Inflammatory macrophage treated with lipopolysaccharide for 4 hours (primary cell): ENCODE data around the gene TRAK1.
A peak's percentile ranks its signal among the peaks of the same experiment; 100 is the strongest.
"Not testable (repeated sequence)": the region's sequence is repeated elsewhere in the genome, so short reads cannot be mapped to it uniquely, and the experiment has no call there.

Source experiments
- DNase-seq: peaks from one replicate; pipeline ENCODE4 v3.0.0-alpha.2; 2020

Gene TRAK1, protein sequence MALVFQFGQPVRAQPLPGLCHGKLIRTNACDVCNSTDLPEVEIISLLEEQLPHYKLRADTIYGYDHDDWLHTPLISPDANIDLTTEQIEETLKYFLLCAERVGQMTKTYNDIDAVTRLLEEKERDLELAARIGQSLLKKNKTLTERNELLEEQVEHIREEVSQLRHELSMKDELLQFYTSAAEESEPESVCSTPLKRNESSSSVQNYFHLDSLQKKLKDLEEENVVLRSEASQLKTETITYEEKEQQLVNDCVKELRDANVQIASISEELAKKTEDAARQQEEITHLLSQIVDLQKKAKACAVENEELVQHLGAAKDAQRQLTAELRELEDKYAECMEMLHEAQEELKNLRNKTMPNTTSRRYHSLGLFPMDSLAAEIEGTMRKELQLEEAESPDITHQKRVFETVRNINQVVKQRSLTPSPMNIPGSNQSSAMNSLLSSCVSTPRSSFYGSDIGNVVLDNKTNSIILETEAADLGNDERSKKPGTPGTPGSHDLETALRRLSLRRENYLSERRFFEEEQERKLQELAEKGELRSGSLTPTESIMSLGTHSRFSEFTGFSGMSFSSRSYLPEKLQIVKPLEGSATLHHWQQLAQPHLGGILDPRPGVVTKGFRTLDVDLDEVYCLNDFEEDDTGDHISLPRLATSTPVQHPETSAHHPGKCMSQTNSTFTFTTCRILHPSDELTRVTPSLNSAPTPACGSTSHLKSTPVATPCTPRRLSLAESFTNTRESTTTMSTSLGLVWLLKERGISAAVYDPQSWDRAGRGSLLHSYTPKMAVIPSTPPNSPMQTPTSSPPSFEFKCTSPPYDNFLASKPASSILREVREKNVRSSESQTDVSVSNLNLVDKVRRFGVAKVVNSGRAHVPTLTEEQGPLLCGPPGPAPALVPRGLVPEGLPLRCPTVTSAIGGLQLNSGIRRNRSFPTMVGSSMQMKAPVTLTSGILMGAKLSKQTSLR

GRCh38 chr3:42090973-42091731, at the start of gene TRAK1:
Gene TRAK1 (plus strand): TSS chr3:42091357. CDS start chr3:42091470, 113 bp downstream.
- DNase-seq: no peak

DNA sequence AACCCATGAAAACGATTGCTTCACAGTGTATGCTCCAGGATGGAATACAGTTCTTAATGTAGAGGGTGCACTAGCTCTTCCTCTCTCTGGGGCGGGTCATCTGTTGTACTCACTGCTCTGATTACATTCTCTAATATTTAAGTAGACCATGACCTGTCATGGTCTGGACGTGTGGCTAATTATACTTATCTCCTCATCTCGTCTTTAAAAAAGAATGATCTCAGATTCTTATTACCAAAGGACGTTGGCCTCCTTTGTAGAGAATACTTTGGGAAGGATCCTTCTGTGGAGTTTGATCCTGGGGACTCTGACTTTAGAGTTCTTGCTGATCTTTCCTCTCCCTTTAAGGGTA, 48.4 kb upstream of the TRAK1 start:
- no peak for DNase-seq

GRCh38 chr3:42043099-42043813, 47.9 kb upstream of the TRAK1 start:
- DNase-seq: no peak

- DNase-seq: peak; percentile 26
Observed at GRCh38 chr3:42045708-42046243, 45.4 kb upstream of the TRAK1 start.

DNA sequence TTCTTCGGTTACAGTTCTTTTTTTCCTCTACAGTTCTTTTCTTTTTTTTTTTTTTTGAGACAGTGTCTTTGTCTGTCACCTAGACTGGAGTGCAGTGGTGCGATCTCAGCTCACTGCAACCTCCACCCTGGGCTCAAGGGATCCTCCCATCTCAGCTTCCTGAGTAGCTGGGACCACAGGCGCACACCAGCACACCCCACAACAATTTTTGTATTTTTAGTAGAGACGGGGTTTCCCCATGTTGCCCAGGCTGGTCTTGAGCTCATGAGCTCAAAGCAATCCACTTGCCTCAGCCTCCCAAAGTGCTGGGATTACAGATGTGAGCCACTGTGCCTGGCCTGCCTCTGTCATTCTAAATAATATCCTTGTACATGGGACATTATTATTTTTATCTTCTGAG, 42.6 kb upstream of the TRAK1 start:
- not testable (repeated sequence) for DNase-seq

DNA sequence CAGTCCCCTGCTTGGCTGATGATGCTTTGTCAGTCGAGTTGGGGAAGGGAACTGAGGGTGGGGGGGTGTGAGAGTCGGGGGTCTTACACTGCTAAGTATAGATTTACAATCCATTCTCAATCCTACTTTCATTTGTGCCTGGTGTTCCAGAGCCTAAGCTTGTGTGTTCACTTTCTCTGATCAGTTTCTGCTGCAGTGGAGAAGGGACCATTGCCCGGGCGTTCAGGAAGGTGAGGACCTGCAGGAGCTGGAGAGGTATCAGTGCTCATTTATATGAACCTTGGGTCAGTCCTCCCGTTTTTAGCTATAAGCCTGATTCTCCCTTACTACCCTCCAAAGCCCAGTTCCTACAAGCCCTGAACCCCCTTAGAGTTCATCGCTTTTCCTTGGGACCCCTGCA, 41.0 kb upstream of the TRAK1 start:
- DNase-seq: no peak

GRCh38 chr3:42051384-42052131, 39.6 kb upstream of the TRAK1 start:
- peak; percentile 56 for DNase-seq

DNA sequence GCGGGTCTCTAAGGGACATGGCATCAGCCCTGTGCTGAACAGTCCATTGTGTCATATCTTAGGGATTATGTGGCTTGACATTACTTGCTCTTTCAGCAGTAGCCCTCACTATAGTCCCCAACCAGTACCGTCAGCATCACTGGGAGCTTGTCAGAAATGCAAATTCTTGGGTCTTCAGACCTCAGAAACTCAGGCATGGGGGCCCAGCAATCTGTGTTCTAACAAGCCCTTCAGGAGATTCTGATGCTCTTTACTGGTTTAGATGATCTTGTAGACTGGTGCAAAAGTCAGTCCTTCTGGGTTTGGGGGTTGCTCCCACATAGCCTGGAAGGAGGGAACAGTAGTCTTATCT, 39.0 kb upstream of the TRAK1 start:
- DNase-seq: no peak

DNA sequence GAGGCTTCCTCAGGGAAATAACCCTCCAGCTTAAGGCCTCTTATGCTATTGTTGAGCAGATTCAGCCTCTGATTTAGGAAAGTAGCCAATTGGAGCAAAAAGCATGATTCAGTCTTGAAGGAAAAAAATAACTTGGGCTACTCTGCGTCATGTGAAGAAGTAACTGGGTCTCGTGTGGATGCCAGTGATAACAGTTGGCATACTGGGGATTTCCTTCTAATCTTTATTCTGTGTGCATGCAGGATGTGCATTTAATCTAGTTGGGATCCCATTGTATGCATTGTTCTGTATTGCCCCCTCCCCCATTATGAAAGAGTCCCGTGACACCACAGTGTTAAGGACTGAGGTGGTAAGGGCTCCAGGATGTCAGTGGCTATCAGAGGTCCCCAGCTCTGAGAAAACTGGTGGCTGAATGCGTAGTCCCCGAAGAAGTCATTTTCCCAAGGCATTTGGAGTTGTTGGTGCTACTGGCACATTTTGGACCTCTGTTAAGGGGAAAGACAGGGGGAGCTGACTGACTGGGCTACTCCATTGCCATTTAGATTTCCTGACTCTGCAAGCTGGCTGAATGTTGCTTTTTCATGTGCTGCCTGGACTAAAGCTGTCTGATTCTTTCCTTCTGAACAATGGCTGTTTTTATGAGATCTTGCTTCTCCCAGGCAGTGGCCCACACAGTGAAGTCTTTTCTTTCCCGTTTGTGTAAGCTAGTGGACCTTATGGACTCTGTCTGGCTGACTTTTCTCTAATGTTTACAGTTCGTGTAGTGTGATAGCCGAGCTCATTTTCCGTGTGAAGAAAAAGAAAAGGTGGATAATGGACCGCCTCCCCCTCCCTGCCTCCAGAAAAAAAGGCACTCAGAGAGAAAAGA, 38.4 kb upstream of the TRAK1 start:
- DNase-seq: no peak

GRCh38 chr3:42053476-42053875, 37.7 kb upstream of the TRAK1 start:
- no peak for DNase-seq

DNA sequence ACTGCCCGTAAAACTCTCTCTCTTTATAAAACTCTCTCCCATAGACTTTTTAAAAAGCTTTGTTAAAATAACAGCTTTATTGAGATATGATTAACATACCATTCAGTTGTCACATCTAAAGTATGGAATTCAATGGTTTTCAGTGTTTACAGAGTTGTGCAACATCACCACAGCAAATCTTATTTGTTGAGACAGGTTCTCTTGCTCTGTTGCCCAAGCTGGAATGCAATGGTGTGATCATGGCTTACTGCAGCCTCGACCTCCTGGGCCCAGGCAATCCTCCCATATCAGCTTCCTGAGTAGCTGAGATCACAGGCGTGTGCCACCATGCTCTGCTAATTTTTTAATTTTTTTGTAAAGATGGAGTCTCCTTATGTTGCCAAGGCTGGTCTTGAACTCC, 35.9 kb upstream of the TRAK1 start:
- DNase-seq: no peak

DNA sequence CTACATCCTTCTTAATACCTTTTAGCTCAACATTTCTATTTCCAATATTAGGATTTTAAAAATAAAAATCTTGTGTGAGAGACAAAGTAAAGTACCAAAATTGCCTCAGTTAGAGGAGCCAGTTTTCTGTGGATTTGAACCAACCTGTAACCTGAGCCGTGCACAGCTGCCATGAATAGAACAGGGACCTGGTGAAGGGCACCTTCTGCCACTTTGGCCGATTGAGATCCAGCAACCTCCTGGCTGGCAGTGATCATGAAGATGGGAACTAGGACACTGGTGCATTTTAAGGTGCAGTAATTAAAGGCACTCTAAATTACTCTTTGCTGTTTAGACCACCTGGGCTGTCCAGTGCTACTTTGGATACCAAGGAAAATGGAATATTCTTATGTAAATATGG, 34.3 kb upstream of the TRAK1 start:
- DNase-seq: no peak

DNA sequence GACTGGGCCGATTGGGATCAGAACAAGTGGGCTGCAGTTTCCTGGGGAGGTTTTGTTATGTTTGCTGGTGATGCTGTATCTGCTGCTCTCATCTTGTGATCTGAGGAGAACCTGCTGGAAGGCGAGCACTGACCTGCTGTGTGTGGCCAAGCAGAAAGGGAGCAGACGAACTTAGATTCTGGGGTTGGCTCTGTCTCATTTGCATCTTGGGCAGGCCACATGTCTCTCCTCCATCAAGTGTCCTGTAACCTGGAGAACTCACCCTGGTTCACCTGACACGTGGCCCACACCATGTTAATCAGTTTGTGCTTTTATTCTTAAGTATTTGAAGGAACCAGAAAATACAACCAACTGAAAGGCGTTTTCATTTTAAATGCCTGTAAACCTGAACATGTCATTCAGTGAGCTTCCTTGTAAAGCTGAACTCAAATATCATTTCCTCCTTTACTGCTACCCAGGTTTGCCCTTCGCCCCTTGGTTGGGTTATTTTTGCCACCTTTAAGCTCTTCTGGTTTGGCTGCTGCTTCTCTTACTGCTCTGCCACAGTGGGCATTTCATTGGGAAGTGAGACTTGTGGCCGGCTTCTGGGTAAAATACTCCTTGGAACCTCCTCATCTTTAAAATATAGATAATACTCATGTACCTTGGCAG, 33.5 kb upstream of the TRAK1 start:
- DNase-seq: no peak

- DNase-seq: peak; percentile 59
Observed at GRCh38 chr3:42061025-42061712, 30.0 kb upstream of the TRAK1 start.

DNA sequence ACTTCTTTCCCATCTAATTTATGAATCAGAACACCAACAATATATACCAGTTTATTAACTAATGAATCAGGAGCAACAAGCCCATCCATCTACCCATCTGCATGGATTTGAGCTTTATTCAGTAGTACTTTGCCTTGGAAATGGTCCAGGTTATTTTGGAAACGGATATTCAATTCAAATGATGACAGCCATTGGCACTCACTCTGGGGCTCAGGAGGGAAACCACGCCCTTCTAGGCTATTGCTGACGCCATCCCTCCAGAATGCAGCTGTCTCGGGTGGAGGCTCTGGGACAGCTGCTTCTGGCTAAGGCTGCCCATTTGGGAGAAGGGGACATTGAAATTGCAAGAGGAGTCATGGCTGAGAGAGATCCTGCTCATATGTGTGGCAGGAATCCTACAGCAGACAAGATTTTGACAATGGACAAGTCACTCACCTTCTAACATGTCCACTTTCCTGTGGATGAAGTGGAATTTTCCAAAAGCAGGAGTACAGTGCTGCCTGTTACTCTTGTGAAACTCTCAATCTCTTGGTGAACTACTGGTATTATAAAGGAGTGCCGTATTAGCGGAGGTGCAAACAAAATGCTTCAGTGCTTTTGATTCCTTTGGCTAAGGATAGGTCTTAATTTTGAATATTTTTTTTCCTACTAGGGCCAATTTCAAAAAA, 29.3 kb upstream of the TRAK1 start:
- peak; percentile 44 for DNase-seq

DNA sequence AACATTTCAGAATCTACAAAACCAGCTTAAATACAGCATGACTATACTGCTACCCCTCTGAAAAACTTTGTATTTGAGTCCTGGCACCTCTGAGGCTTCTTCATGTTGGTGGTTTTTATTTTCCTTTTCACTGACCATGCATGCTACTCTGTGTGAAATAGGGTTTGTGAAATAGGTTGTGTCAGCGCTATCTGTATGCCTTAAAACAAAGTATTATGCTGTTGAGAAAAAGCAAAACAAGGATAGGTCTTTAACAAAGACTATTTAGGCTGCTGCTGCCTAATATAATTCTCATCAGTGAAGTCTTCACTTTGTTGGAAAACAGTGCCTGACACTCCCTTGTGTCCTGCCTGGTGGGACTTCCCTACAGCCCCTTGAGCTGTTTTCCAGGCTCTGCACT, 28.7 kb upstream of the TRAK1 start:
- no peak for DNase-seq

GRCh38 chr3:42063888-42064287, 27.3 kb upstream of the TRAK1 start:
- DNase-seq: no peak

DNA sequence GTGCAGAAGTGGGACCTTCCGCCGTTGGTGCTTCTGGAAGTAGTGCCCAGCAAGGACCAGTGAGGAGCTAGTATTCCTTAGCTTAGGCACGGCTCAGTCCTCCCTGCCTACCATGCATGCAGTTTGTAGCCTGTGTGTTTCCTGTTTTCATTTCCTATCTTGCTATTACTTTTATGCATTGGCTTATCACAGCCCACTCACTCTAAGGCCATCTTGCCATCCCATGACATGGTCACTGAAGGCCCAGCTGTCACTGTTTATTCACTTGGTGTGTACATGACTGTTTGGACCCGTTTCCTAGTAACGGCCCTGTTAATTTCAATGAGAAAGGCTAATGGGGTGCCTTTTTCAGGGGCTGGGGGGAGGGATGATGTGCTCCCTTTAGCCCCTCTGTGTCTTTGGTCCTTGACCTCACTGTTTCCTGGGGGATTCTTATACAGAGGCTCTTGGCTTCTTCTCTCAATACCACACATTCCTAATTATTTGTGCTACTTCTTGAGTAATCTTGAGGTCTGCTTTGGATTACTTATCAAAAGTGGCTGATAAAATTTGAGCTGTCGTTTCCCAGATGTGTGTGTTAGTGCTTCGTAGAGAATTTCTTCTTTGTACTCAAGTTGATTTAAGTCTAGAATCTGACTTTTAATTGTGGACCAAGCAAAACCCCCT, 24.5 kb upstream of the TRAK1 start:
- peak; percentile 62 for DNase-seq
